ENCODE results near the gene NPNT.
"Not testable (repeated sequence)": the region's sequence is repeated elsewhere in the genome, so short reads cannot be mapped to it uniquely, and the experiment has no call there.

The NPNT gene, protein sequence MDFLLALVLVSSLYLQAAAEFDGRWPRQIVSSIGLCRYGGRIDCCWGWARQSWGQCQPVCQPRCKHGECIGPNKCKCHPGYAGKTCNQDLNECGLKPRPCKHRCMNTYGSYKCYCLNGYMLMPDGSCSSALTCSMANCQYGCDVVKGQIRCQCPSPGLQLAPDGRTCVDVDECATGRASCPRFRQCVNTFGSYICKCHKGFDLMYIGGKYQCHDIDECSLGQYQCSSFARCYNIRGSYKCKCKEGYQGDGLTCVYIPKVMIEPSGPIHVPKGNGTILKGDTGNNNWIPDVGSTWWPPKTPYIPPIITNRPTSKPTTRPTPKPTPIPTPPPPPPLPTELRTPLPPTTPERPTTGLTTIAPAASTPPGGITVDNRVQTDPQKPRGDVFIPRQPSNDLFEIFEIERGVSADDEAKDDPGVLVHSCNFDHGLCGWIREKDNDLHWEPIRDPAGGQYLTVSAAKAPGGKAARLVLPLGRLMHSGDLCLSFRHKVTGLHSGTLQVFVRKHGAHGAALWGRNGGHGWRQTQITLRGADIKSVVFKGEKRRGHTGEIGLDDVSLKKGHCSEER

GRCh38 chr4:105894660-105895582 is at the start of gene NPNT:
TSS of gene NPNT (plus strand) at chr4:105895471. CDS start at chr4:105895653, 182 bp downstream.
- FAIRE-seq = no peak

DNA sequence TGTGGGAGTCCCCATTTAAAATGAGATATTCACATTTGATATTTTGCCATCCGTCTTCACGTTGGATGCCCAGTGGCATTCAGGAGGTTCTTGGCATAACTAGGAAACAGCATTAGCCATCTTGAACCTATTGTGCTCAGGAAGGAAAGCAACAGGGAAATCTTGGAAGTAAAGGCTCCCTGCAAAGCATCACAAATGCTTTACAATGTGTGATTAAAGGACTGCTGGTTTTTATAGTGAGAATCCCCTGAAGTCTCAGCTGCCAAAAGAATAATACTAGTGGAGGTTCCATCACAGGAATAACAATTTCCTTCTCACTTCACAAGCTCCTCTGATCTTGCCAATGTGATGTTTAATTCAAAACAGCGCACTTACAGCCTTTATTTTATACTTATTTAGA is 49.7 kb upstream of the NPNT start:
- FAIRE-seq = no peak

GRCh38 chr4:105848359-105848758 is 46.9 kb upstream of the NPNT start:
- not testable (repeated sequence) for FAIRE-seq

- no peak for FAIRE-seq
Observed at GRCh38 chr4:105851196-105851595, 44.1 kb upstream of the NPNT start.

- not testable (repeated sequence) for FAIRE-seq
Observed at GRCh38 chr4:105852230-105852629, 43.0 kb upstream of the NPNT start.

DNA sequence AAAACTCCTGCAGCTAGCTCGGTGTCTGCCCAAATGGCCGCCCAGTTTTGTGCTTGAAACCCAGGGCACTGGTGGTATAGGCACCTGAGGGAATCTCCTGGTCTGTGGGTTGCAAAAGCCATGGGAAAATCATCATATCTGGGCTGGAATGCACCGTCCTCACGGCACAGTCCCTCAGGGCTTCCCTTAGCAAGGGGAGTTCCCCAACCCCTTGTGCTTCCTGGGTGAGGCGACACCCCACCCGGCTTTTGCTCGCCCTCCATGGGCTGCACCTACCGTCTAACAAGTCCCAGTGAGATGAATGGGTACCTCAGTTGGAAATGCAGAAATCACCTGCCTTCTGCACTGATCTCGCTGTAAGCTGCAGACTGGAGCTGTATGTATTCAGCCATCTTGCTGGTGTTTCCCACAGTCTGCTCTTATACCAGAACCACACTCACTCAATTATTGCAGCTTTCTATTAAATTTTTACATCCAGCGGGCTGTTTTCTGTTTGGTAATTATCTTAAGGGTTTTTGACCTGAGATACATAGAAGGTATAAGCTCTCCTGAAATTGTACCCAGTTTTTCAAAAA is 36.7 kb upstream of the NPNT start:
- FAIRE-seq = no peak

DNA sequence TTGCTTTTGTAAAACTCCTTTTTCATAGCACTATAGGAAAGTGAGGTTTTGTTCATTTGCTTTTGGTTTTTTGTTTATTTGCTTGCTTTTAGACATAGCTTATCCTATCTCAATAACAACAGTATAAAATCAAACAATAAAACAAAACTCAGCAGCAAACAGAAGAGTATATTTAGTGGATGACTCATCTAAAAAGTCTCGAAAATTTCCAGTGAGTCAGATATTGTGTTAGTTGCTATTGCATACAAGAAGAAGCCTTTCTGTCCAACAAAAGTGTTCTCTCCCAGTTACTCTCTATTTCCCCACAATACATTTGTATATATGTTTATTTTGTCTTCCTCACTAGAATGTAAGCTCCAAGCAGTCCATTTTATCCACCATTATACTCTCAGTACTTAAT is 36.0 kb upstream of the NPNT start:
- no peak for FAIRE-seq

DNA sequence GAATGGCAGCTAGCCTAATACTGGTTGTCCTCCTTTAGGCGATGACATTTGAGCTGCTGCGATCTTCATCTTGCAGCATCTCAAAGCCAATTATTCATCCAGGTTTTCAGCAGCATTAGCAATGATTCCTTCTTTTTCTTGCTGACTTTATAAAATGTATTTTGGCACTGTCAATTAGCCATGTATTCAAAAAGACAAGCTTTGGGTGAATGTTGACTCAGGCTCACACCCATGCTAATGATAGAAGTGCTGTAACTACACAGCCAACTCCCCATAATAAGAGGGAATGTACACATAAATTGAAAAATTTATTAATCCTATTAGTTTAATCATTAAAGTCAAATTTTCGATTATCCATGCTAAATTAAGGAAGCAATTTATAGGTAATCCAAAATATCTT is 24.3 kb upstream of the NPNT start:
- FAIRE-seq = no peak

DNA sequence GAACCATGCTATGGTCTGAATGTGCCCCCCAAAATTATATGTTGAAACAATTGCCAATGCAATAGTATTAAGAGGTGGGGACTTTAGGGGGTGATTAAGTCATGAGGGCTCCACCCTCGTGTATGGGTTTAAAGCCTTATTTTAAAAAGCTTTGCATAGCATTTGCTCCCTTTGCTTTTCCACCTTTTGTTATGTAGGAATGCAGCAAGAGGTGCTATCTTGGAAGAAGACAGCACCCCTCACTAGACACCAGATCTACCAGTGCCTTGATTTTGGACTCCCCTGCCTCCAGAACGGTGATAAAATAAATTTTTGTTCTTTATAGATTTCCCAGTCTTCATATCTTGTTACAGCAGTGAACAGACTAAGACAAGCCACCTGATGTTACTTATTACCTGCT is 23.3 kb upstream of the NPNT start:
- FAIRE-seq = no peak

- no peak for FAIRE-seq
Observed at GRCh38 chr4:105875233-105875632, 20.0 kb upstream of the NPNT start.

DNA sequence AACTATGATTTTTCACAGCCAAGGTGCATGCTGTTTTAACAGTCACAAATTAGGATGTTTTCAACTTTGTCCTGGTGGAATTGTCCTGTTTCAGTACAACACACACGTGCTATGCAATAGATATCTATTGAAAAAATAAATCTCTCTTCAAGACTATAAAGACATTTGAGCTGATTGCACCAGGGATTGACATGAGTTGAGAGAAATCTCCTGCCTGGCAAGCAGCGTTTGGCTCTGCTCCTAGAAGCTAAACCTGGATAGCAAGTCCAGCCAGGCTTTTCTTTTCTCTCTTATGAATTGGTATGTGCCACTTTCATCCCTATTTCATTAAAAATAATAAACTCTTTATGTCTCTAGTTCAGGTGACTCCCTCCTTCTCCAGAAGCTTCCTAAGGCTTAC is 16.6 kb upstream of the NPNT start:
- FAIRE-seq = no peak

DNA sequence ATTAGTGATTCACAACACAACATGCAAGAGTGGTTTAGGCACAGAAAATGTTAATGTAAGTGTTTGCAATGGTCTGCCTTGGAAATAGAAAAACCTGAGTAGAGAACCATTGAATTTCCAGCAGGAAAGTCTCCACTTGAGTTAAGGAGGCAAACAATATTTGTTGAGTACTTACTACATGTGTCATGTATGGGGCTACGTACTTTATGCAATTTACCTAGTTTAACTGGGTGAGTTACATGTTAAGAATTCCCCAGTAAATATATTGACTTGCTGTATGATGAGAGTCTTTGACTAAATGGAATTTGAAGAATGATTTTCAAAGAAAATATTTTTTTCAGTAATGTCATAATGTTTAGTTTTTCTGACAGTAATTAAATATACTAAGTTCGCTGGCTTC is 7.8 kb upstream of the NPNT start:
- no peak for FAIRE-seq

DNA sequence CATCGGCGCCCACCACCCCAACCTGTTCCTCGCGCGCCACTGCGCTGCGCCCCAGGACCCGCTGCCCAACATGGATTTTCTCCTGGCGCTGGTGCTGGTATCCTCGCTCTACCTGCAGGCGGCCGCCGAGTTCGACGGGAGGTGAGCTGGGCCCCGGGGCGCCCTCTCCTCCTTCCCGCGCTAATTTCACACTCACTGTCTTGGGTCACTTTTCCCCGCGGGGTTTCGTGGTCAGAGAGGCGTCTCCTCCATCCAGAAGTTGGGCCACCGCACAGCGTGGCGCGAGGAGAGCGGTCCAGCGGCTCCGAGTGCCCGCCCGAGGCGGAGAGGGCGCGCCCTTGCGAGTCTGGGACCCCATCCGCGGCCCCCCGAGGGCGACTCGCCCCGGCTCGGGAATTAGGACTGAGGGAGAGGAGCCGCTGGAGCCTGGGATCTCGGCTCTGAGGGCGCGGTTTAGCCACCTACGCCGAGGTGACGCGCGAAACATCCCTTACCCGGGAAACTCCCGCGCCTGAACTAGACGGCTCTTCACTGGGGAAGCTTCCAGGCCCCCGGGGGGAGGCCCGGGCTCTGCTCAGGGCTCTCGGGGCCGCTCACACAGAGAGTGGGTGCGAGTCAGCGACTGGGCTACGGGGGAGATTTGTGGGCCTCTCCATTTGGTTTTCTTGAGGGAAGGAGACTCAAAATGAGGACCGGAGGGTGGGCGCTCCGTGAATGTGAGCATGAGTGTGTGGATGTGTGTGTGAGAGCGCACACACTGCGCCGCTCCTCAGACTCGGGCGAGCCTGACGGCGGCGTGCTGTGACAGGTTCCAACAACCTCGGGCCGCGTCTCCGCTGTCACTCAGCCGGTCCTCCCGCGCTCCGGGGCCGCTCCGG is 551 bp downstream of the NPNT start:
- no peak for FAIRE-seq

- FAIRE-seq = no peak
Observed at GRCh38 chr4:105896461-105896942, 1.2 kb downstream of the NPNT start.

GRCh38 chr4:105896984-105897775 is 1.9 kb downstream of the NPNT start:
- no peak for FAIRE-seq

GRCh38 chr4:105900541-105900940 is 5.3 kb downstream of the NPNT start:
- no peak for FAIRE-seq

- no peak for FAIRE-seq
Observed at GRCh38 chr4:105902550-105903262, 7.4 kb downstream of the NPNT start.

DNA sequence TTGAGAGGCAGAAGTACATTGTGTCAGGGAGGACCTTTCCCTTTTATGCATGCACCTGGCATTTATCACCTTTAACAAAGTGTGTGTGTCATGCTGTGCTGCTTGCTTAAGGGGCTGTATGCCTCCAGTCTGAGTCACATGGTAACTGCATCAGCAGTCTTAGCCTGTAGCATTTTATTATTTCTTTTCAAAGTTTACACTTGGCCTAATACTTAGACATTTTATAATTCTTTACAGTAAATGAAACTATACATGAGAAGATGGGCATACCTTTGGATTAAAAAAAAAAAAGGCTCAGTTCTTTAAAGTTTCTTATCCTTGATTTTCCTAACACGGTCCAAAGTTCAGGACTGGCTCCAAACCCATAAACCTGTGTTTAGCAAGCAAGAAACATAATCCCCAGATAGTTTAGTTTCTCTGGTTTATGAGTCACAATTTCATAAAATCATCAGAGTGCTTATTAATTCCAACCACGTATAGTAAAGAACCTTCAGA is 14.6 kb downstream of the NPNT start:
- no peak for FAIRE-seq

DNA sequence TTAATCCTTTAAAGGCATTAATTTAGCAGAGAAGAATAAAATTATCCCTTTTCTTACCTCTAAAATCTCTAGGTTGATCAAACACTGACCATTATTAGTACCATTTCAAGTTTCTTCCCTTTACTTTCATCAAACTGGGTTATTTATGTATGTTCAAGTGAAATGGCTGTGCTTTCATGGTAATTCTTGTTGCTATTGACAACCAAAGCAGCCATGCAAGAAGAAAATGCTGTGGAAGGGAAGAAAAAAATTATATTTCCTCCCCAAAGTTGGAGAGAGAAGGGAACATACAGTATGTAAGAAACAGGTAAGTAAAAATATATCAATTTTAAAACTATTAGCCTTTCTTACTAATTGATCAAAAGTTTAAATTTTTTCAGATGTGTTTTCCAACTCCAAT is 16.2 kb downstream of the NPNT start:
- FAIRE-seq = no peak

- FAIRE-seq = no peak
Observed at GRCh38 chr4:105912633-105913032, 17.4 kb downstream of the NPNT start.
